SK-N-SH treated with all-trans-retinoic acid at 6 μM for 48 hours (cell line): ENCODE measurements around the gene MRPS2.

ENCODE experiments used
- ZNF565 ChIP-seq: fragments of 450-650 bp; formaldehyde crosslinking; conservative IDR thresholded peaks from 2 replicates; pipeline ENCODE4 v1.5.0; 2020; ENCODE audit warnings: low read depth, mild to moderate bottlenecking, moderate library complexity
- TF ChIP-seq, protein P1 (sequence below): fragments of 250-450 bp; sonication (Bioruptor Pico); IDR thresholded peaks from 2 replicates; pipeline ENCODE4 v1.8.0; 2021; ENCODE audit warnings: low read depth, mild to moderate bottlenecking, moderate library complexity, borderline replicate concordance

DNA sequence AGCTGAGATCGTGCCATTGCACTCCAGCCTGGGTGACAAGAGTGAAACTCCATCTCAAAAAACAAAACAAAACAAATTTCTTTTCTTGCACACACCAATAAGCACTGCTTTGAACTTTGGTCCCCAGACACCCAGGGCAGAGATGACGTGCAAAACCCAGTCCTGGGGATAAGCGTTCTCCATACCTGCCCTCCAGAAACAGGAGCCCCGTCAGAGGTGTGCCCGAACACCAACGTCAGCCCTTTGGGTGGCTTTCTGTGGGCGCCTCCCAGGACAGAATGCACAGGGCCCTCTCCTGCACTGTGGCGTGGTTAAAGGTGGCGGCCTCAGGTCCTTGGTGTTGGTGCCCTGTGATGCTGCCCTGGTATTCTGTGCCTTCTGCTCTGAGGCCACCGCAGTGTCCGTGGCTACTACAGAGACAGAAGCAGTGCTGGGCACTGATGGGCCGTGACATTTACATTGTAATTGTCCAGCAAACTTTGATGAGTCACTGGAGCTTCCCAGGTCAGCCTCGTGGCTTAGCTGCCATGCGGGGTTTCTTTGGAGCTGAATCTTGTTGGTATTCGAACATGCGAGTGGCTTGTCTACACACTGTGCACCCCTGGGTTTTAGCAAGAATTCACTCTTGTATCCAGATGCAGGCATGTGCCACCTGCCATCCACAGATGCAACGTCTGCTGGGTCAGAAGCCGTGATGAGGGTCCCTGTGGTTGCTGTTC, 11.1 kb upstream of the MRPS2 start:
- no peak for TF ChIP-seq ZNF565 (CRISPR knock-in tag)
- TF ChIP-seq, protein P1, sequence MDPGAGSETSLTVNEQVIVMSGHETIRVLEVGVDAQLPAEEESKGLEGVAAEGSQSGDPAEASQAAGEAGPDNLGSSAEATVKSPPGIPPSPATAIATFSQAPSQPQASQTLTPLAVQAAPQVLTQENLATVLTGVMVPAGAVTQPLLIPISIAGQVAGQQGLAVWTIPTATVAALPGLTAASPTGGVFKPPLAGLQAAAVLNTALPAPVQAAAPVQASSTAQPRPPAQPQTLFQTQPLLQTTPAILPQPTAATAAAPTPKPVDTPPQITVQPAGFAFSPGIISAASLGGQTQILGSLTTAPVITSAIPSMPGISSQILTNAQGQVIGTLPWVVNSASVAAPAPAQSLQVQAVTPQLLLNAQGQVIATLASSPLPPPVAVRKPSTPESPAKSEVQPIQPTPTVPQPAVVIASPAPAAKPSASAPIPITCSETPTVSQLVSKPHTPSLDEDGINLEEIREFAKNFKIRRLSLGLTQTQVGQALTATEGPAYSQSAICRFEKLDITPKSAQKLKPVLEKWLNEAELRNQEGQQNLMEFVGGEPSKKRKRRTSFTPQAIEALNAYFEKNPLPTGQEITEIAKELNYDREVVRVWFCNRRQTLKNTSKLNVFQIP (CRISPR knock-in tag) = no peak
